Measurements from ENCODE around the gene SCAMP2. TPM values are rescaled to one million over a fixed set of nuclear protein-coding genes. Genes with fewer than 3 reads are reported as not detected.
A peak's percentile ranks its signal among the peaks of the same experiment; 100 is the strongest.

SCAMP2 gene
- total RNA-seq, 4 donors from 2014 or later = 59.3 to 129 (median 104) TPM

DNA sequence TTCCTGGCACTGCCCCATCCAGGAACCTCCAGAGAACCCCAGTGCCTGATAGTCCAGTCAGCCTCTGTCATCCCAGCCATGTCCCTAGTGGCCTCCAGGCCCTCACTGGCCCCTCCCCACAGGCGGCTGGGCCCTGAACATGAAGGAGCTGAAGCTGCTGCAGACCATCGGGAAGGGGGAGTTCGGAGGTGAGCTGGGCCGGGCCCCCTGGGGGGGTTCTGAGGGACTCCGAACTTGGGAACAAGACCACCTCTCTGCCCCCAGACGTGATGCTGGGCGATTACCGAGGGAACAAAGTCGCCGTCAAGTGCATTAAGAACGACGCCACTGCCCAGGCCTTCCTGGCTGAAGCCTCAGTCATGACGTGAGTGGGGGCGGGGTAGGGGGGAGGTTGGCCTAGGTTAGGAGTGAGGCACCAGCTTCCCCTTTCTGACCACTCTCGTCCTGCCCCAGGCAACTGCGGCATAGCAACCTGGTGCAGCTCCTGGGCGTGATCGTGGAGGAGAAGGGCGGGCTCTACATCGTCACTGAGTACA lies 72.5 kb downstream of the SCAMP2 start:
- H3K27me3 ChIP-seq = no peaks in the 10 kb centered on the region
- H3K4me1 ChIP-seq = no peaks in the 10 kb centered on the region
- 88 to 96% methylated on average over 11 to 19 of the region's 20 CpGs for WGBS, 2 donors
- peaks cover 13 to 19% of the 10 kb centered on the region in 2 donors for H3K36me3 ChIP-seq
- intact Hi-C loops (cut with DNase I) = no loop called here
- TF ChIP-seq POLR2A (IDR thresholded peaks at IDR 0.05) (no peak), CTCF (IDR thresholded peaks at IDR 0.05) (no peak)
- H3K27ac ChIP-seq = no peak overlapping the region
- no peak overlapping the region for H3K4me3 ChIP-seq (replicated peaks in 1 of 3)
- H3K9me3 ChIP-seq = no peaks in the 10 kb centered on the region
- no peak for DNase-seq

DNA sequence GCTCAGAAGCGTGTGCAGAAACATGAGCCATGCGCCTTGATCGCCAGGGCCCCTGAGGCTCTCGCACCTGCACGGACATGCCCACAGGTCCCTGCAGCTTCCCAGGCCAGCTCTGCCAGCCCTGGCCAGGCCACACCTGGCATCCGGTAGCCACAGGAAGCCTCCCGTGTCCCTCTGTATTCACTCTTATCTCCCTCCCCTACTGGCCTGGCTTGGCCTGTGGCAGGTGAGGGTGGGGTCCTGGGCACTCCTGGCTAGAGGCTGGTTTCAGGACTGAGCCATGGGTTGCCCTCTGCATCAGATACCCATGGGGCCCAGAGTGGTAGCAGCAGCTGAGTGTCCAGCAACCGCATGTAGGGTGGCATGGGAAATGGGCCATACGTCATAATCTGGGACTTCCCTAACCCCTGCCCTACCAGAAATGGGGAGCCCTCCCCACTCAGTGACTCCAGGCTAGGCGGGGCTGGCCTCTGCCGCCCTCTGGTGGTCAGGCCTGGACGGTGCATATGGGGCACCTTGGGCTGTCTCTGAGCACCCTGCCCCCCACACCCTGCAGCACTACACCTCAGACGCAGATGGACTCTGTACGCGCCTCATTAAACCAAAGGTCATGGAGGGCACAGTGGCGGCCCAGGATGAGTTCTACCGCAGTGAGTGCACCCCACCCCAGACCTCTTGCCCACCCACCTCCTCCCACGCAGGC lies 73.2 kb downstream of the SCAMP2 start:
- intact Hi-C loops (cut with DNase I) = no loop called here
- H3K9me3 ChIP-seq = no peaks in the 10 kb centered on the region
- DNase-seq = peak; percentile 60 to 65
- 58% methylated on average over 14 to 18 of the region's 18 CpGs for WGBS, 2 donors
- H3K27me3 ChIP-seq = no peaks in the 10 kb centered on the region
- no peaks in the 10 kb centered on the region for H3K4me1 ChIP-seq
- no peak overlapping the region for H3K27ac ChIP-seq
- peaks cover 13 to 19% of the 10 kb centered on the region in 2 donors for H3K36me3 ChIP-seq
- H3K4me3 ChIP-seq (replicated peaks in 1 of 3) = no peak overlapping the region
- peak; percentile 85 to 95 (median 89) for TF ChIP-seq CTCF (IDR thresholded peaks at IDR 0.05)
- TF ChIP-seq POLR2A (IDR thresholded peaks at IDR 0.05) = no peak

DNA sequence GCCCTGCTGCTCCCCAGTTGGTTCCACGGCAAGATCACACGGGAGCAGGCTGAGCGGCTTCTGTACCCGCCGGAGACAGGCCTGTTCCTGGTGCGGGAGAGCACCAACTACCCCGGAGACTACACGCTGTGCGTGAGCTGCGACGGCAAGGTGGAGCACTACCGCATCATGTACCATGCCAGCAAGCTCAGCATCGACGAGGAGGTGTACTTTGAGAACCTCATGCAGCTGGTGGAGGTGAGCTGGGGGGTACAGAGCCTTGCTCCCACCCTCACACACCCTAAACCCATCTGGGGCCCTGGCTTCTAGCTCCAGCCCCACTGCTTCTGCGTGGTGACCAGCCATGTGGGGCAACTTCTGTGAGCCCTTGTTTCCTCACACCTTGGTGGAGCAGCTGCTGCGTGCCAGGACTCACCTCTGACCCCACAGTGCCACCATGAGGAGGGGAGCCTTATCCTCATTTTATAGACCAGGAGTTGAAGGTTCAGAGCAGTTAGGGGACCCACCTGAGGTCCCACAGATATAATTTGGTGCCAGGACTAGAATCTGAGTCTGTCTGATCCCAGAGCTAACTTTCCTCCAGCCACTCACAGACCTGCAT lies 73.8 kb downstream of the SCAMP2 start:
- Histone ChIP-seq H3K27me3 (no peaks in the 10 kb centered on the region), H3K4me3 (replicated peaks in 1 of 3) (no peak overlapping the region), H3K36me3 (peaks cover 13 to 19% of the 10 kb centered on the region in 2 donors), H3K27ac (no peak overlapping the region), H3K9me3 (no peaks in the 10 kb centered on the region), H3K4me1 (no peaks in the 10 kb centered on the region)
- no peak for DNase-seq
- TF ChIP-seq POLR2A (IDR thresholded peaks at IDR 0.05) (no peak), CTCF (IDR thresholded peaks at IDR 0.05) (no peak)
- WGBS, 2 donors = 86 to 91% methylated on average over 15 to 16 of the region's 16 CpGs
- intact Hi-C loops (cut with DNase I) = no loop called here

- intact Hi-C loops (cut with DNase I) = no loop called here
- Histone ChIP-seq H3K4me3 (replicated peaks in 1 of 3) (no peak overlapping the region), H3K9me3 (no peaks in the 10 kb centered on the region), H3K27me3 (no peaks in the 10 kb centered on the region), H3K4me1 (no peaks in the 10 kb centered on the region), H3K36me3 (peaks cover 13 to 19% of the 10 kb centered on the region in 2 donors), H3K27ac (no peak overlapping the region)
- DNase-seq = no peak
- TF ChIP-seq POLR2A (IDR thresholded peaks at IDR 0.05) (no peak), CTCF (IDR thresholded peaks at IDR 0.05) (no peak)
- 85 to 90% methylated on average over 21 to 23 of the region's 25 CpGs for WGBS, 2 donors
Measured at GRCh38 chr15:74798388-74799254, 74.5 kb downstream of the SCAMP2 start.

Data from thyroid gland (tissue), 4 donors.